Fibroblast of lung (primary cell): Measurements from ENCODE around the gene ZNF543. TPM values are rescaled to one million over a fixed set of nuclear protein-coding genes. Genes with fewer than 3 reads are reported as not detected.

Experiments
- DNase-seq, 2 donors: peaks; one replicate each; pipeline versions ENCODE4 v3.0.0 to v3.0.0-alpha.2; 2010; ENCODE audit warnings: low read depth in 2 of 2
- H2AFZ ChIP-seq: 2 replicates; pipeline ENCODE4 v1.5.1; 2012; ENCODE audit warnings: low read length, control low read depth, inconsistent platforms
- H3K27ac ChIP-seq: 2 replicates; pipeline ENCODE4 v1.5.1; 2011; ENCODE audit warnings: low read length, control low read depth; ENCODE audit not compliant: insufficient read depth
- H3K27me3 ChIP-seq: 2 replicates; pipeline ENCODE4 v1.5.1; 2011; ENCODE audit warnings: mild to moderate bottlenecking, low read length; ENCODE audit not compliant: control insufficient read depth, insufficient read depth
- H3K36me3 ChIP-seq: 2 replicates; pipeline ENCODE4 v1.5.1; 2011; ENCODE audit warnings: low read length; ENCODE audit not compliant: control insufficient read depth, insufficient read depth
- H3K4me1 ChIP-seq: 2 replicates; pipeline ENCODE4 v1.5.1; 2011; ENCODE audit warnings: low read length; ENCODE audit not compliant: control insufficient read depth, insufficient read depth; ENCODE audit errors: extremely low read depth
- H3K4me2 ChIP-seq: 2 replicates; pipeline ENCODE4 v1.5.1; 2011; ENCODE audit warnings: low read length, control low read depth; ENCODE audit not compliant: insufficient read depth; ENCODE audit errors: extremely low read depth
- H3K4me3 ChIP-seq, 4 experiments: fragments of 200-600 bp in 1 of 4; sonication (generic) in 1 of 4; replicated peaks in 1 of 4; 2 replicates each; pipeline ENCODE4 v1.5.1; 2011 to 2016; ENCODE audit warnings: low read length in 4 of 4, low read depth in 3 of 4, mild to moderate bottlenecking in 3 of 4, control low read depth in 2 of 4, inconsistent platforms in 1 of 4, mixed read lengths in 1 of 4; ENCODE audit not compliant: insufficient read depth in 1 of 4; ENCODE audit errors: control extremely low read depth in 1 of 4
- H3K79me2 ChIP-seq: 2 replicates; pipeline ENCODE4 v1.5.1; 2012; ENCODE audit warnings: mild to moderate bottlenecking, low read length, inconsistent platforms; ENCODE audit not compliant: control insufficient read depth, insufficient read depth
- H3K9ac ChIP-seq: 2 replicates; pipeline ENCODE4 v1.5.1; 2011; ENCODE audit warnings: mild to moderate bottlenecking, low read length, control low read depth; ENCODE audit not compliant: insufficient read depth
- H3K9me3 ChIP-seq: 2 replicates; pipeline ENCODE4 v1.5.1; 2012; ENCODE audit warnings: low read depth, low read length; ENCODE audit not compliant: control insufficient read depth, insufficient read depth
- H4K20me1 ChIP-seq: 2 replicates; pipeline ENCODE4 v1.5.1; 2011; ENCODE audit warnings: low read length; ENCODE audit not compliant: control insufficient read depth, insufficient read depth; ENCODE audit errors: extremely low read depth
- EZH2 ChIP-seq: IDR thresholded peaks from 2 replicates; pipeline ENCODE4 v1.5.1; 2012; ENCODE audit warnings: low read length, control low read depth, mild to moderate bottlenecking; ENCODE audit errors: missing control alignments
- polyA plus RNA-seq, 2 donors: library from polyadenylated mRNA; depleted of rRNA in 1 of 2; stranded (reverse) in 1 of 2; unstranded in 1 of 2; fragments of >200 nt; gene quantifications; 2 replicates each; pipeline ENCODE4 v1.2.1, GENCODE V29; 2011 to 2012; ENCODE audit warnings: missing spikeins in 1 of 2
- total RNA-seq: library from RNA; depleted of rRNA; stranded (reverse); fragments of >200 nt; gene quantifications from 2 replicates; pipeline ENCODE4 v1.2.1, GENCODE V29; 2014
- TF ChIP-seq, protein P1 (sequence below), 2 donors: IDR thresholded peaks in 1 of 2; conservative IDR thresholded peaks in 1 of 2; 1 replicate in 1 of 2; 2 replicates in 1 of 2; pipeline ENCODE4 v1.5.1; 2011 to 2012; ENCODE audit warnings: low read length in 2 of 2, control low read depth in 1 of 2, inconsistent platforms in 1 of 2, low read depth in 1 of 2, mild to moderate bottlenecking in 1 of 2

ZNF543 gene
- total and polyA plus RNA-seq, 2 donors (not counting 1 experiment from before 2014, with no cell fraction given): 2.8 to 12.9 TPM

- Histone ChIP-seq H3K9ac (no peak overlapping the region), H3K4me3 (no peak overlapping the region), H3K79me2 (peaks cover 74% of the 10 kb centered on the region), H3K27me3 (no peaks in the 10 kb centered on the region), H2AFZ (no peak overlapping the region), H3K9me3 (peaks cover 6% of the 10 kb centered on the region), H3K4me1 (peaks cover 3% of the 10 kb centered on the region), H3K27ac (no peak overlapping the region), H3K4me2 (no peak overlapping the region), H4K20me1 (no peaks in the 10 kb centered on the region), H3K36me3 (peaks cover 39% of the 10 kb centered on the region)
- TF ChIP-seq, protein P1, sequence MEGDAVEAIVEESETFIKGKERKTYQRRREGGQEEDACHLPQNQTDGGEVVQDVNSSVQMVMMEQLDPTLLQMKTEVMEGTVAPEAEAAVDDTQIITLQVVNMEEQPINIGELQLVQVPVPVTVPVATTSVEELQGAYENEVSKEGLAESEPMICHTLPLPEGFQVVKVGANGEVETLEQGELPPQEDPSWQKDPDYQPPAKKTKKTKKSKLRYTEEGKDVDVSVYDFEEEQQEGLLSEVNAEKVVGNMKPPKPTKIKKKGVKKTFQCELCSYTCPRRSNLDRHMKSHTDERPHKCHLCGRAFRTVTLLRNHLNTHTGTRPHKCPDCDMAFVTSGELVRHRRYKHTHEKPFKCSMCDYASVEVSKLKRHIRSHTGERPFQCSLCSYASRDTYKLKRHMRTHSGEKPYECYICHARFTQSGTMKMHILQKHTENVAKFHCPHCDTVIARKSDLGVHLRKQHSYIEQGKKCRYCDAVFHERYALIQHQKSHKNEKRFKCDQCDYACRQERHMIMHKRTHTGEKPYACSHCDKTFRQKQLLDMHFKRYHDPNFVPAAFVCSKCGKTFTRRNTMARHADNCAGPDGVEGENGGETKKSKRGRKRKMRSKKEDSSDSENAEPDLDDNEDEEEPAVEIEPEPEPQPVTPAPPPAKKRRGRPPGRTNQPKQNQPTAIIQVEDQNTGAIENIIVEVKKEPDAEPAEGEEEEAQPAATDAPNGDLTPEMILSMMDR (conservative IDR thresholded peaks at IDR 0.05 in 1 of 2, IDR thresholded peaks at IDR 0.05 in 1 of 2; ENCODE audit: low read depth in 1 of 2, low read length in 2 of 2): no peak
- TF ChIP-seq EZH2: no peak
- DNase-seq: no peak
Measured at GRCh38 chr19:57288373-57288772, 31.9 kb upstream of the ZNF543 start.

- Histone ChIP-seq H2AFZ (no peak overlapping the region), H3K79me2 (peaks cover 56% of the 10 kb centered on the region), H4K20me1 (no peaks in the 10 kb centered on the region), H3K4me1 (no peaks in the 10 kb centered on the region), H3K9ac (no peak overlapping the region), H3K4me2 (no peak overlapping the region), H3K36me3 (peaks cover 30% of the 10 kb centered on the region), H3K4me3 (no peak overlapping the region), H3K27ac (no peak overlapping the region), H3K27me3 (no peaks in the 10 kb centered on the region), H3K9me3 (peaks cover 6% of the 10 kb centered on the region)
- no peak for TF ChIP-seq EZH2
- TF ChIP-seq, protein P1 (conservative IDR thresholded peaks at IDR 0.05 in 1 of 2, IDR thresholded peaks at IDR 0.05 in 1 of 2; ENCODE audit: low read depth in 1 of 2, low read length in 2 of 2): no peak
- DNase-seq: no peak
Measured at GRCh38 chr19:57290970-57291369, 29.3 kb upstream of the ZNF543 start.

- Histone ChIP-seq H3K9me3 (peaks cover 6% of the 10 kb centered on the region), H3K27me3 (no peaks in the 10 kb centered on the region), H4K20me1 (no peaks in the 10 kb centered on the region), H3K4me2 (no peak overlapping the region), H3K4me1 (no peaks in the 10 kb centered on the region), H3K36me3 (peaks cover 25% of the 10 kb centered on the region), H3K79me2 (peaks cover 45% of the 10 kb centered on the region), H3K27ac (no peak overlapping the region), H3K4me3 (no peak overlapping the region), H2AFZ (no peak overlapping the region), H3K9ac (no peak overlapping the region)
- no peak for TF ChIP-seq EZH2
- TF ChIP-seq, protein P1 (conservative IDR thresholded peaks at IDR 0.05 in 1 of 2, IDR thresholded peaks at IDR 0.05 in 1 of 2; ENCODE audit: low read depth in 1 of 2, low read length in 2 of 2): no peak
- no peak for DNase-seq
Measured at GRCh38 chr19:57292547-57292946, 27.7 kb upstream of the ZNF543 start.
